ENCODE results near the gene ZSCAN26. TPM values are rescaled to one million over a fixed set of nuclear protein-coding genes. Genes with fewer than 3 reads are reported as not detected.

Gene ZSCAN26
- total and polyA plus RNA-seq, 2 of the 8 experiments (the other 6 are each of a cell fraction or from before 2014, with no cell fraction given) = 7.0 to 8.5 TPM

DNA sequence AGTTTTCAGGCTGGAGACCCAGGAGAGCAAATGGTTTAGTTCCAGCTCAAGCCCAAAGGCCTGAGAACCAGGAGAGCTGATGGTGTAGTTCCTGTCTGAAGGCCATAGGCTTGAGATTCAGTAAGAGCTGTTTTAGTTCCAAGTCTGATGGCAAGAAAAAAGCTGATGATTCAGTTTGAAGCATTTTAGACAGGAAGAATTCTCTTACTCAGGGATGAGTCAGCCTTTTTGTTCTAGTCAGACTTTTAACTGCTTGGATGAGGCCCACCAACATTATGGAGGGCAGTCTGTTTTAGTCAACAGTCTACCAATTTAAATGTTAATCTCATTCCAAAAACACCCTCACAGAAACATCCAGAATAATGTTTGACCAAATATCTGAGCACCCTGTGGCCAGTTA is 2.5 kb downstream of the ZSCAN26 start:
- Histone ChIP-seq H2BK5ac (ENCODE audit: low read depth, low read length) (no peak overlapping the region), H4K20me1 (replicated peaks in 1 of 2; ENCODE audit: control insufficient read depth in 1 of 2, insufficient read depth in 2 of 2, low read length in 2 of 2) (no peaks in the 10 kb centered on the region), H3K27me3 (replicated peaks in 1 of 4; ENCODE audit: control insufficient read depth in 3 of 4, extremely low read depth in 1 of 4, insufficient read depth in 3 of 4, low read length in 3 of 4) (no peaks in the 10 kb centered on the region), H3K36me3 (ENCODE audit: control insufficient read depth in 2 of 4, insufficient read depth in 4 of 4, low read length in 3 of 4) (peaks cover 0 to 23% (median 9%) of the 10 kb centered on the region in 4 experiments; a peak in 6 of 8 replicates), H3K18ac (ENCODE audit: extremely low read depth, low read length) (no peak overlapping the region), H3K79me2 (ENCODE audit: control insufficient read depth in 1 of 2, insufficient read depth in 2 of 2, low read length in 2 of 2) (peaks cover 0 to 16% of the 10 kb centered on the region in 2 experiments; a peak in 2 of 4 replicates), H3K4me1 (replicated peaks in 1 of 4; ENCODE audit: control insufficient read depth in 3 of 4, insufficient read depth in 4 of 4, low read length in 3 of 4) (peaks cover 0 to 2% (median 0%) of the 10 kb centered on the region in 4 experiments; a peak in 1 of 7 replicates), H2BK20ac (ENCODE audit: low read length) (no peak overlapping the region), H2AK5ac (ENCODE audit: low read depth, low read length) (no peak overlapping the region), H3K27ac (ENCODE audit: low read depth, low read length) (no peak overlapping the region), H3K14ac (ENCODE audit: insufficient read length) (no peak overlapping the region), H4K8ac (ENCODE audit: extremely low read depth, insufficient read depth, low read length) (no peak overlapping the region), H3K56ac (replicated peaks; ENCODE audit: insufficient read length, low read depth, low read length) (no peak overlapping the region), H3K4me2 (ENCODE audit: insufficient read depth in 1 of 2, low read depth in 2 of 2, low read length in 2 of 2) (no peak overlapping the region), H2BK15ac (ENCODE audit: low read length) (no peak overlapping the region), H2AFZ (ENCODE audit: low read length) (no peak overlapping the region), H2BK12ac (ENCODE audit: low read depth, low read length) (no peak overlapping the region), H3K23ac (ENCODE audit: insufficient read length) (no peak overlapping the region), H3K9me3 (ENCODE audit: insufficient read depth in 2 of 2, low read depth in 1 of 2, low read length in 1 of 2) (no peaks in the 10 kb centered on the region), H4K91ac (replicated peaks; ENCODE audit: insufficient read length, low read length) (no peak overlapping the region), H3K79me1 (ENCODE audit: low read depth, low read length) (no peaks in the 10 kb centered on the region), H3K9ac (replicated peaks in 1 of 4; ENCODE audit: extremely low read depth in 1 of 4, low read depth in 3 of 4, low read length in 3 of 4) (no peak overlapping the region), H3K4me3 (ENCODE audit: extremely low read depth in 1 of 4, insufficient read depth in 2 of 4, low read depth in 3 of 4, low read length in 4 of 4) (no peak overlapping the region), H3K4ac (replicated peaks; ENCODE audit: insufficient read length, low read depth, low read length) (no peak overlapping the region), H2BK120ac (replicated peaks; ENCODE audit: low read depth, low read length) (no peak overlapping the region), H3K23me2 (ENCODE audit: low read depth, low read length) (peaks cover 2% of the 10 kb centered on the region; the same call in 1 of the 2 replicates), H4K5ac (ENCODE audit: insufficient read length, low read depth, low read length) (no peak overlapping the region)
- ChIA-PET CTCF (ENCODE audit: partially characterized antibody) (interaction anchor here (2.3 kb wide), 1 partner anchor 86 kb away, joined by 9 read pairs; no protein-coding TSS in a partner anchor), POLR2A (ENCODE audit: partially characterized antibody) (interaction anchor here (0.6 to 4.3 kb wide), 4 partner anchors 11 to 66 kb away, joined by 4 to 31 read pairs (median 13); partner anchors contain the start of genes PGBD1, ZKSCAN4 and ZSCAN31)
- TF ChIP-seq MAX (IDR thresholded peaks at IDR 0.05) = no peak
- peak; percentile 69; the same call in 1 of the 2 replicates for TF ChIP-seq BACH1 (IDR thresholded peaks at IDR 0.05; ENCODE audit: low read length)
- FAIRE-seq (no peak), DNase-seq (ENCODE audit: low read depth in 1 of 2, low spot score in 2 of 2) (no peak)
